ENCODE data around the gene CMYA5. TPM values are rescaled to one million over a fixed set of nuclear protein-coding genes. Genes with fewer than 3 reads are reported as not detected.

CMYA5 gene
- total and polyA plus RNA-seq, 4 donors, result 1.3 to 2.9 (median 2.0) TPM

DNA sequence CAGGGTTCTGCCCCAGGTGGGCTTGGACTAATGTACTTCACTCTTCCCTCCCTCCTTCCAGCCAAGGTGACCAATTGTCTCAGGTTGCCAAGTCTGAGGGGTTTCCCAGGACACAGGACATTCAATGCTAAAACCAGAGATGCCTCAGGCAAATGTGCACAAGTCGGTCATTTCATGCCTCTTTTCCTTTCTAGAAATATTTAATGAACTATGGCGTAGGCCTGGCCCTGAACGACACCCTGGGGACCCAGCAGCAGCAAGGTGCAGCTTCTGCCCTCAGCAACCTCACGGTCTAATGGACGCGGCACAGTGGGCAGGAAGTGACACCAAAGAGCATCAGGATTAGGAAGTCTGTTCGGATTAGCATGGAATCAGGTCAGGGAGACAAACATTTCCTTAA, 153.4 kb downstream of the CMYA5 start:
- WGBS, result 86% methylated on average over 7 of the region's 7 CpGs
- H3K27ac ChIP-seq (ENCODE audit: low read depth in 1 of 2, low read length in 2 of 2), result no peak overlapping the region
- H3K27me3 ChIP-seq (ENCODE audit: control insufficient read depth in 4 of 4, insufficient read depth in 4 of 4, low read length in 3 of 4), result no peaks in the 10 kb centered on the region
- no peak overlapping the region for H3K4me3 ChIP-seq (ENCODE audit: low read depth in 1 of 3, low read length in 3 of 3)
- H3K36me3 ChIP-seq (ENCODE audit: control insufficient read depth in 4 of 4, insufficient read depth in 3 of 4, low read depth in 1 of 4, low read length in 3 of 4), result no peaks in the 10 kb centered on the region
- H3K4me1 ChIP-seq (ENCODE audit: control insufficient read depth in 4 of 4, insufficient read depth in 4 of 4, low read length in 3 of 4), result no peaks in the 10 kb centered on the region
- DNase-seq (ENCODE audit: low spot score), result no peak
- no peak overlapping the region for H3K9ac ChIP-seq (ENCODE audit: low read depth in 1 of 2, low read length in 2 of 2)
- no peaks in the 10 kb centered on the region for H3K9me3 ChIP-seq (ENCODE audit: control insufficient read depth in 4 of 4, low read length in 3 of 4)
- TF ChIP-seq, protein P1, sequence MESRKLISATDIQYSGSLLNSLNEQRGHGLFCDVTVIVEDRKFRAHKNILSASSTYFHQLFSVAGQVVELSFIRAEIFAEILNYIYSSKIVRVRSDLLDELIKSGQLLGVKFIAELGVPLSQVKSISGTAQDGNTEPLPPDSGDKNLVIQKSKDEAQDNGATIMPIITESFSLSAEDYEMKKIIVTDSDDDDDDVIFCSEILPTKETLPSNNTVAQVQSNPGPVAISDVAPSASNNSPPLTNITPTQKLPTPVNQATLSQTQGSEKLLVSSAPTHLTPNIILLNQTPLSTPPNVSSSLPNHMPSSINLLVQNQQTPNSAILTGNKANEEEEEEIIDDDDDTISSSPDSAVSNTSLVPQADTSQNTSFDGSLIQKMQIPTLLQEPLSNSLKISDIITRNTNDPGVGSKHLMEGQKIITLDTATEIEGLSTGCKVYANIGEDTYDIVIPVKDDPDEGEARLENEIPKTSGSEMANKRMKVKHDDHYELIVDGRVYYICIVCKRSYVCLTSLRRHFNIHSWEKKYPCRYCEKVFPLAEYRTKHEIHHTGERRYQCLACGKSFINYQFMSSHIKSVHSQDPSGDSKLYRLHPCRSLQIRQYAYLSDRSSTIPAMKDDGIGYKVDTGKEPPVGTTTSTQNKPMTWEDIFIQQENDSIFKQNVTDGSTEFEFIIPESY (IDR thresholded peaks at IDR 0.05), result no peak
- TF ChIP-seq RXRA (IDR thresholded peaks at IDR 0.05), result no peak
- TF ChIP-seq, protein P2, sequence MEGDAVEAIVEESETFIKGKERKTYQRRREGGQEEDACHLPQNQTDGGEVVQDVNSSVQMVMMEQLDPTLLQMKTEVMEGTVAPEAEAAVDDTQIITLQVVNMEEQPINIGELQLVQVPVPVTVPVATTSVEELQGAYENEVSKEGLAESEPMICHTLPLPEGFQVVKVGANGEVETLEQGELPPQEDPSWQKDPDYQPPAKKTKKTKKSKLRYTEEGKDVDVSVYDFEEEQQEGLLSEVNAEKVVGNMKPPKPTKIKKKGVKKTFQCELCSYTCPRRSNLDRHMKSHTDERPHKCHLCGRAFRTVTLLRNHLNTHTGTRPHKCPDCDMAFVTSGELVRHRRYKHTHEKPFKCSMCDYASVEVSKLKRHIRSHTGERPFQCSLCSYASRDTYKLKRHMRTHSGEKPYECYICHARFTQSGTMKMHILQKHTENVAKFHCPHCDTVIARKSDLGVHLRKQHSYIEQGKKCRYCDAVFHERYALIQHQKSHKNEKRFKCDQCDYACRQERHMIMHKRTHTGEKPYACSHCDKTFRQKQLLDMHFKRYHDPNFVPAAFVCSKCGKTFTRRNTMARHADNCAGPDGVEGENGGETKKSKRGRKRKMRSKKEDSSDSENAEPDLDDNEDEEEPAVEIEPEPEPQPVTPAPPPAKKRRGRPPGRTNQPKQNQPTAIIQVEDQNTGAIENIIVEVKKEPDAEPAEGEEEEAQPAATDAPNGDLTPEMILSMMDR (IDR thresholded peaks at IDR 0.05; ENCODE audit: low read depth, low read length, missing input control), result no peak

DNA sequence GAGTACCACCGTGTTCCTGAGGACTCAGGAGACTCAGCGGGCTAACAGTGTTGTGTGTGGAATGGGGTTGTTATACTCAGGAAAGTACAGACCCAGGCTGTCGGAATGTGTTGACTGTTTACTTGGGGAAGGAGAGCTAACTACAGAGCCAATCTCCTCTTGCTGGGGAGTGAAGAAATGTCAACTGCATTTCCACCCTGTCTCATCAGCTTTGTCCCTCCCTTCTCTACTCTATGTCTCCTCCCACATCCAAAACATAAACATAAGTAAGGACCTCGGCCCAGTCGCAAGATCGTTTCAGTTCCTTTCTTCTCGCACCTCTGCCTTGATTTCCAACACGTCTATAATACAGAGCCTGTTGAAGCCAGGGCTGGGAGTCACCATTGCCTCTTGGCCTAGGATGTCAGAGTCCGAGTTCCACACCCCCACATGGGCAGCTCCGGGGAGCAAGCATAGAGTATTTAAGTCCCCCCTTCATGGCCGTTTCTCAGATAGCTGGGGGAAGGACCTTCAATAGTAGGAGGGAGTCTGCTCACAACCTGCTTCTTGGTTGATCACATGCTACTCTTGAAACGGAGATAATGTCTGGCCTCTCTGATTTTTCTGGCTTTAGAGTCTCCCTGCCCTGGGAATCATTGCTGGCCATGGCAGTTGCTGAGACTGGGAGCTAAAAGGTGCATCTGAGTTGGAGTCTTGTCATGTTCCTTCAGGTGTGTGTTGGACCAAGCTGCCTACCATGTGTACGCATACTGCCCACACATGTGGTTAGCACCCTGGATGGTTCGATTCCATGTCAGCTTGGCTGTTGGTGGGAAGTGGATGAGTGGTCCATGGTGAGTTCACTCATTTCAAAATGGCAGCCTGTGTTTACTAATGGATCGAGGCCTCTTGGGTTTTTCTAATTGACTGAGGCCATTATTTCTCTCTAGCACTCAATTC, 154.1 kb downstream of the CMYA5 start:
- 92% methylated on average over 15 of the region's 15 CpGs for WGBS
- no peak overlapping the region for H3K9ac ChIP-seq (ENCODE audit: low read depth in 1 of 2, low read length in 2 of 2)
- no peaks in the 10 kb centered on the region for H3K36me3 ChIP-seq (ENCODE audit: control insufficient read depth in 4 of 4, insufficient read depth in 3 of 4, low read depth in 1 of 4, low read length in 3 of 4)
- TF ChIP-seq HNF4G (IDR thresholded peaks at IDR 0.05) (no peak), NR2F2 (IDR thresholded peaks at IDR 0.05) (no peak), GABPA (IDR thresholded peaks at IDR 0.05 in 1 of 2, conservative IDR thresholded peaks at IDR 0.05 in 1 of 2) (no peak), HNF4A (conservative IDR thresholded peaks at IDR 0.05) (no peak), EGR1 (IDR thresholded peaks at IDR 0.05; ENCODE audit: low read depth in 2 of 2) (no peak), RAD21 (IDR thresholded peaks at IDR 0.05) (no peak), FOXA2 (IDR thresholded peaks at IDR 0.05) (no peak), TAF1 (conservative IDR thresholded peaks at IDR 0.05) (no peak), YY1 (IDR thresholded peaks at IDR 0.05) (no peak), FOXA1 (IDR thresholded peaks at IDR 0.05) (no peak), SP1 (IDR thresholded peaks at IDR 0.05) (no peak), JUND (IDR thresholded peaks at IDR 0.05) (no peak), RXRA (IDR thresholded peaks at IDR 0.05) (no peak)
- TF ChIP-seq, protein P3, sequence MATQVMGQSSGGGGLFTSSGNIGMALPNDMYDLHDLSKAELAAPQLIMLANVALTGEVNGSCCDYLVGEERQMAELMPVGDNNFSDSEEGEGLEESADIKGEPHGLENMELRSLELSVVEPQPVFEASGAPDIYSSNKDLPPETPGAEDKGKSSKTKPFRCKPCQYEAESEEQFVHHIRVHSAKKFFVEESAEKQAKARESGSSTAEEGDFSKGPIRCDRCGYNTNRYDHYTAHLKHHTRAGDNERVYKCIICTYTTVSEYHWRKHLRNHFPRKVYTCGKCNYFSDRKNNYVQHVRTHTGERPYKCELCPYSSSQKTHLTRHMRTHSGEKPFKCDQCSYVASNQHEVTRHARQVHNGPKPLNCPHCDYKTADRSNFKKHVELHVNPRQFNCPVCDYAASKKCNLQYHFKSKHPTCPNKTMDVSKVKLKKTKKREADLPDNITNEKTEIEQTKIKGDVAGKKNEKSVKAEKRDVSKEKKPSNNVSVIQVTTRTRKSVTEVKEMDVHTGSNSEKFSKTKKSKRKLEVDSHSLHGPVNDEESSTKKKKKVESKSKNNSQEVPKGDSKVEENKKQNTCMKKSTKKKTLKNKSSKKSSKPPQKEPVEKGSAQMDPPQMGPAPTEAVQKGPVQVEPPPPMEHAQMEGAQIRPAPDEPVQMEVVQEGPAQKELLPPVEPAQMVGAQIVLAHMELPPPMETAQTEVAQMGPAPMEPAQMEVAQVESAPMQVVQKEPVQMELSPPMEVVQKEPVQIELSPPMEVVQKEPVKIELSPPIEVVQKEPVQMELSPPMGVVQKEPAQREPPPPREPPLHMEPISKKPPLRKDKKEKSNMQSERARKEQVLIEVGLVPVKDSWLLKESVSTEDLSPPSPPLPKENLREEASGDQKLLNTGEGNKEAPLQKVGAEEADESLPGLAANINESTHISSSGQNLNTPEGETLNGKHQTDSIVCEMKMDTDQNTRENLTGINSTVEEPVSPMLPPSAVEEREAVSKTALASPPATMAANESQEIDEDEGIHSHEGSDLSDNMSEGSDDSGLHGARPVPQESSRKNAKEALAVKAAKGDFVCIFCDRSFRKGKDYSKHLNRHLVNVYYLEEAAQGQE (IDR thresholded peaks at IDR 0.05), result no peak
- TF ChIP-seq, protein P4, sequence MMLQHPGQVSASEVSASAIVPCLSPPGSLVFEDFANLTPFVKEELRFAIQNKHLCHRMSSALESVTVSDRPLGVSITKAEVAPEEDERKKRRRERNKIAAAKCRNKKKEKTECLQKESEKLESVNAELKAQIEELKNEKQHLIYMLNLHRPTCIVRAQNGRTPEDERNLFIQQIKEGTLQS (IDR thresholded peaks at IDR 0.05), result no peak
- TF ChIP-seq, protein P1 (IDR thresholded peaks at IDR 0.05), result no peak
- TF ChIP-seq, protein P5, sequence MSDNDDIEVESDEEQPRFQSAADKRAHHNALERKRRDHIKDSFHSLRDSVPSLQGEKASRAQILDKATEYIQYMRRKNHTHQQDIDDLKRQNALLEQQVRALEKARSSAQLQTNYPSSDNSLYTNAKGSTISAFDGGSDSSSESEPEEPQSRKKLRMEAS (IDR thresholded peaks at IDR 0.05), result no peak
- TF ChIP-seq, protein P2 (IDR thresholded peaks at IDR 0.05; ENCODE audit: low read depth, low read length, missing input control), result no peak
- no peaks in the 10 kb centered on the region for H3K27me3 ChIP-seq (ENCODE audit: control insufficient read depth in 4 of 4, insufficient read depth in 4 of 4, low read length in 3 of 4)
- no peaks in the 10 kb centered on the region for H3K9me3 ChIP-seq (ENCODE audit: control insufficient read depth in 4 of 4, low read length in 3 of 4)
- no peak for DNase-seq (ENCODE audit: low spot score)
- H3K27ac ChIP-seq (ENCODE audit: low read depth in 1 of 2, low read length in 2 of 2), result no peak overlapping the region
- H3K4me1 ChIP-seq (ENCODE audit: control insufficient read depth in 4 of 4, insufficient read depth in 4 of 4, low read length in 3 of 4), result no peaks in the 10 kb centered on the region
- no peak overlapping the region for H3K4me3 ChIP-seq (ENCODE audit: low read depth in 1 of 3, low read length in 3 of 3)
